WTC11 (cell line): ENCODE results near the gene PPFIBP2.

ENCODE experiments used
- ARID4B ChIP-seq: sonication (generic); formaldehyde crosslinking; IDR thresholded peaks from 2 replicates; pipeline ENCODE4 v1.8.0; 2023; ENCODE audit warnings: missing genetic modification reagents, mild to moderate bottlenecking, borderline replicate concordance
- CREM ChIP-seq: sonication (generic); formaldehyde crosslinking; IDR thresholded peaks from 2 replicates; pipeline ENCODE4 v1.8.1; 2022; ENCODE audit warnings: mild to moderate bottlenecking, missing genetic modification reagents, moderate library complexity
- CTCF ChIP-seq: fragments of 200-600 bp; IDR thresholded peaks from 2 replicates; pipeline ENCODE4 v1.8.0; 2022; ENCODE audit warnings: antibody characterized with exemption
- E2F5 ChIP-seq: sonication (generic); formaldehyde crosslinking; IDR thresholded peaks from 2 replicates; pipeline ENCODE4 v1.8.1; 2022; ENCODE audit warnings: mild to moderate bottlenecking, moderate library complexity, missing genetic modification reagents
- HMGA2 ChIP-seq: fragments of 250-450 bp; sonication (Bioruptor Pico); IDR thresholded peaks from 2 replicates; pipeline ENCODE4 v1.4.0; 2021; ENCODE audit warnings: mild to moderate bottlenecking, moderate library complexity
- JUN ChIP-seq: sonication (generic); formaldehyde crosslinking; IDR thresholded peaks from 2 replicates; pipeline ENCODE4 v1.8.0; 2023; ENCODE audit warnings: mild to moderate bottlenecking, missing genetic modification reagents
- MXD4 ChIP-seq: fragments of 250-450 bp; sonication (Bioruptor Pico); IDR thresholded peaks from 2 replicates; pipeline ENCODE4 v1.8.0; 2021; ENCODE audit warnings: mild to moderate bottlenecking, moderate library complexity, borderline replicate concordance
- ZBTB21 ChIP-seq: sonication (generic); formaldehyde crosslinking; IDR thresholded peaks from 2 replicates; pipeline ENCODE4 v1.8.1; 2023; ENCODE audit warnings: mild to moderate bottlenecking, missing genetic modification reagents, borderline replicate concordance
- ZNF138 ChIP-seq: sonication (generic); formaldehyde crosslinking; conservative IDR thresholded peaks from 2 replicates; pipeline ENCODE4 v1.8.1; 2022; ENCODE audit warnings: mild to moderate bottlenecking, moderate library complexity, missing genetic modification reagents
- TF ChIP-seq, protein P1 (sequence below): sonication (generic); formaldehyde crosslinking; IDR thresholded peaks from 2 replicates; pipeline ENCODE4 v1.8.1; 2023; ENCODE audit warnings: mild to moderate bottlenecking, missing genetic modification reagents, moderate library complexity
- TF ChIP-seq, protein P2 (sequence below): sonication (generic); formaldehyde crosslinking; IDR thresholded peaks from 2 replicates; pipeline ENCODE4 v1.8.0; 2022; ENCODE audit warnings: mild to moderate bottlenecking, missing genetic modification reagents

DNA sequence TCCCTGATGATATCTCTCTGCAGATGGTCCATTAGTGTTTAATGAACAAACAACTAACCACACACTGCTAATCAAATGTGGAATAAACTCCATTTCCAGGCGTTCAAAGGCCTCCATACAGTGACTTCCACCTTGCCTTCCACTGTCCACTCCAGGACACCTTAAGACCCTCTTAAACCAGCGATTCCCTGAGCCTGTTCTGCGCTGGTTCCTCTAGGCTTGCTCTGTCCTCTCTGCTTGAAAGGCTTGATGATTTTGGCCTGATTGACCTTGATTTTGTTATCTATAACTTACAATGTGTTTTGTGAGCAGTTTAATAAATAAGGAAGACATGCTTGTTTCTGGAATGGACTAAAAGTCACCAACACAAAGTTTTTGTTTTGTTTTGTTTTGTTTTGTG, 180.4 kb downstream of the PPFIBP2 start:
- TF ChIP-seq CTCF (no peak), CREM (no peak), MXD4 (no peak), ZNF138 (CRISPR knock-in tag) (no peak), ZBTB21 (CRISPR knock-in tag) (no peak), E2F5 (no peak), HMGA2 (CRISPR knock-in tag) (no peak), ARID4B (CRISPR knock-in tag) (no peak), JUN (no peak)
- TF ChIP-seq, protein P1, sequence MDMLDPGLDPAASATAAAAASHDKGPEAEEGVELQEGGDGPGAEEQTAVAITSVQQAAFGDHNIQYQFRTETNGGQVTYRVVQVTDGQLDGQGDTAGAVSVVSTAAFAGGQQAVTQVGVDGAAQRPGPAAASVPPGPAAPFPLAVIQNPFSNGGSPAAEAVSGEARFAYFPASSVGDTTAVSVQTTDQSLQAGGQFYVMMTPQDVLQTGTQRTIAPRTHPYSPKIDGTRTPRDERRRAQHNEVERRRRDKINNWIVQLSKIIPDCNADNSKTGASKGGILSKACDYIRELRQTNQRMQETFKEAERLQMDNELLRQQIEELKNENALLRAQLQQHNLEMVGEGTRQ (CRISPR knock-in tag): no peak
- TF ChIP-seq, protein P2, sequence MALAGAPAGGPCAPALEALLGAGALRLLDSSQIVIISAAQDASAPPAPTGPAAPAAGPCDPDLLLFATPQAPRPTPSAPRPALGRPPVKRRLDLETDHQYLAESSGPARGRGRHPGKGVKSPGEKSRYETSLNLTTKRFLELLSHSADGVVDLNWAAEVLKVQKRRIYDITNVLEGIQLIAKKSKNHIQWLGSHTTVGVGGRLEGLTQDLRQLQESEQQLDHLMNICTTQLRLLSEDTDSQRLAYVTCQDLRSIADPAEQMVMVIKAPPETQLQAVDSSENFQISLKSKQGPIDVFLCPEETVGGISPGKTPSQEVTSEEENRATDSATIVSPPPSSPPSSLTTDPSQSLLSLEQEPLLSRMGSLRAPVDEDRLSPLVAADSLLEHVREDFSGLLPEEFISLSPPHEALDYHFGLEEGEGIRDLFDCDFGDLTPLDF: no peak
